Left ventricle myocardium inferior (tissue), 1 donor: ENCODE results near the gene EPC2. TPM values are rescaled to one million over a fixed set of nuclear protein-coding genes. Genes with fewer than 3 reads are reported as not detected.

Experiments used
- DNase-seq: peaks from one replicate; pipeline ENCODE4 v3.0.0-alpha.2; 2020
- H3K27ac ChIP-seq: fragments of 200-600 bp; replicated peaks from 2 replicates; pipeline ENCODE4 v1.8.0; 2021
- H3K27me3 ChIP-seq: fragments of 200-600 bp; 2 replicates; pipeline ENCODE4 v1.8.0; 2021; ENCODE audit warnings: low read depth
- H3K36me3 ChIP-seq: fragments of 200-600 bp; 2 replicates; pipeline ENCODE4 v1.8.0; 2021
- H3K4me1 ChIP-seq: fragments of 200-600 bp; 2 replicates; pipeline ENCODE4 v1.8.0; 2021
- H3K4me3 ChIP-seq: fragments of 200-600 bp; 2 replicates; pipeline ENCODE4 v1.8.0; 2021; ENCODE audit warnings: mild to moderate bottlenecking, moderate library complexity
- H3K9me3 ChIP-seq: fragments of 200-600 bp; replicated peaks from 2 replicates; pipeline ENCODE4 v1.8.0; 2021
- CTCF ChIP-seq: fragments of 200-600 bp; IDR thresholded peaks from 2 replicates; pipeline ENCODE4 v1.8.0; 2021; ENCODE audit warnings: antibody characterized with exemption, mild to moderate bottlenecking, borderline replicate concordance
- intact Hi-C: fragments of 100-400 bp; cut with micrococcal nuclease; formaldehyde crosslinking; loops from one replicate; pipeline ENCODE4 v1.11.0; 2022
- total RNA-seq: library from RNA; stranded (reverse); fragmentation: NEBNext Ultra II Directional; extraction: Animal tissue kit (Norgen Biotek cat#: 25700); gene quantifications from one replicate; pipeline ENCODE4 v1.2.1, GENCODE V29; 2021
- donor health status: DM: no; HTN: yes; CAD: no; lungs with severe emphysema.

EPC2 gene
- total RNA-seq, 1 donor from 2014 or later = 22.0 TPM

- no peak for DNase-seq
- intact Hi-C loops = no loop called here
- H3K27ac ChIP-seq = no peak overlapping the region
Measured at GRCh38 chr2:148638543-148638942, 6.0 kb upstream of the EPC2 start.

GRCh38 chr2:148640767-148641166 lies 3.8 kb upstream of the EPC2 start:
- Histone ChIP-seq H3K27me3 (no peaks in the 10 kb centered on the region), H3K4me1 (peaks cover 16% of the 10 kb centered on the region), H3K36me3 (no peaks in the 10 kb centered on the region), H3K27ac (no peak overlapping the region), H3K4me3 (no peak overlapping the region), H3K9me3 (no peaks in the 10 kb centered on the region)
- TF ChIP-seq CTCF = peak; percentile 34
- intact Hi-C loops = no loop called here
- DNase-seq = no peak

More at GRCh38 chr2:148638543-148638942, 6.0 kb upstream of the EPC2 start:
- Histone ChIP-seq H3K9me3 (no peaks in the 10 kb centered on the region), H3K4me3 (no peak overlapping the region), H3K27me3 (no peaks in the 10 kb centered on the region), H3K4me1 (peaks cover 3% of the 10 kb centered on the region), H3K36me3 (no peaks in the 10 kb centered on the region)
- no peak for TF ChIP-seq CTCF

- no peaks in the 10 kb centered on the region for H3K36me3 ChIP-seq
- no peak for DNase-seq
- peaks cover 31% of the 10 kb centered on the region for H3K4me1 ChIP-seq
- H3K4me3 ChIP-seq = no peak overlapping the region
- no peaks in the 10 kb centered on the region for H3K9me3 ChIP-seq
- intact Hi-C loops = no loop called here
- peak overlapping the region; percentile 13 for H3K27ac ChIP-seq
- no peaks in the 10 kb centered on the region for H3K27me3 ChIP-seq
- TF ChIP-seq CTCF = no peak
Measured at GRCh38 chr2:148642112-148642744, 2.3 kb upstream of the EPC2 start.

- Histone ChIP-seq H3K4me1 (peaks cover 38% of the 10 kb centered on the region), H3K9me3 (no peaks in the 10 kb centered on the region), H3K4me3 (no peak overlapping the region), H3K27ac (peak overlapping the region; percentile 100), H3K36me3 (no peaks in the 10 kb centered on the region), H3K27me3 (no peaks in the 10 kb centered on the region)
- intact Hi-C loops = no loop called here
- TF ChIP-seq CTCF = no peak
- no peak for DNase-seq
Measured at GRCh38 chr2:148642891-148643416, 1.6 kb upstream of the EPC2 start.

- H3K27me3 ChIP-seq = no peaks in the 10 kb centered on the region
- H3K9me3 ChIP-seq = no peaks in the 10 kb centered on the region
- intact Hi-C loops = no loop called here
- peak overlapping the region; percentile 85 for H3K4me3 ChIP-seq
- no peaks in the 10 kb centered on the region for H3K36me3 ChIP-seq
- no peak for TF ChIP-seq CTCF
- H3K27ac ChIP-seq = peak overlapping the region; percentile 100
- DNase-seq = no peak
- H3K4me1 ChIP-seq = peaks cover 40% of the 10 kb centered on the region
Measured at GRCh38 chr2:148643421-148643820, 1.1 kb upstream of the EPC2 start.
